ENCODE measurements around the gene YIF1A. TPM values are rescaled to one million over a fixed set of nuclear protein-coding genes. Genes with fewer than 3 reads are reported as not detected.

YIF1A gene
- total RNA-seq, 2 donors from 2014 or later, result 65.4 to 155 TPM

GRCh38 chr11:66331542-66332370 lies 42.8 kb upstream of the YIF1A start:
- H3K4me3 ChIP-seq, result no peak overlapping the region
- H3K27ac ChIP-seq, result no peak overlapping the region
- no peak for ATAC-seq (ENCODE audit: insufficient number of reproducible peaks, low FRiP score, low read depth)
- no peaks in the 10 kb centered on the region for H3K27me3 ChIP-seq (replicated peaks; ENCODE audit: insufficient read depth)
- no peak for DNase-seq (ENCODE audit: low spot score)
- TF ChIP-seq CTCF (IDR thresholded peaks at IDR 0.05), result no peak
- H3K36me3 ChIP-seq, result no peaks in the 10 kb centered on the region
- no peaks in the 10 kb centered on the region for H3K9me3 ChIP-seq
- H3K4me1 ChIP-seq (ENCODE audit: control insufficient read depth in 1 of 2, low read depth in 2 of 2), result peaks cover 12 to 25% of the 10 kb centered on the region in 2 donors

- no peak for DNase-seq (ENCODE audit: low spot score)
- ATAC-seq (ENCODE audit: insufficient number of reproducible peaks, low FRiP score, low read depth), result no peak
Observed at GRCh38 chr11:66330931-66331330, 42.0 kb upstream of the YIF1A start.

GRCh38 chr11:66329165-66329673 lies 40.3 kb upstream of the YIF1A start:
- DNase-seq (ENCODE audit: low spot score) (no peak), ATAC-seq (ENCODE audit: insufficient number of reproducible peaks, low FRiP score, low read depth) (no peak)
- Histone ChIP-seq H3K4me3 (no peak overlapping the region), H3K9me3 (no peaks in the 10 kb centered on the region), H3K4me1 (ENCODE audit: control insufficient read depth in 1 of 2, low read depth in 2 of 2) (peaks cover 0 to 12% of the 10 kb centered on the region in 2 donors), H3K27ac (no peak overlapping the region), H3K36me3 (no peaks in the 10 kb centered on the region), H3K27me3 (replicated peaks; ENCODE audit: insufficient read depth) (no peaks in the 10 kb centered on the region)
- TF ChIP-seq CTCF (IDR thresholded peaks at IDR 0.05), result no peak

More at GRCh38 chr11:66330931-66331330, 42.0 kb upstream of the YIF1A start:
- Histone ChIP-seq H3K4me3 (no peak overlapping the region), H3K9me3 (no peaks in the 10 kb centered on the region), H3K27me3 (replicated peaks; ENCODE audit: insufficient read depth) (no peaks in the 10 kb centered on the region), H3K27ac (no peak overlapping the region), H3K4me1 (ENCODE audit: control insufficient read depth in 1 of 2, low read depth in 2 of 2) (peaks cover 8 to 24% of the 10 kb centered on the region in 2 donors), H3K36me3 (no peaks in the 10 kb centered on the region)
- TF ChIP-seq CTCF (IDR thresholded peaks at IDR 0.05), result no peak

- Histone ChIP-seq H3K27me3 (replicated peaks; ENCODE audit: insufficient read depth) (no peaks in the 10 kb centered on the region), H3K36me3 (no peaks in the 10 kb centered on the region), H3K4me1 (ENCODE audit: control insufficient read depth in 1 of 2, low read depth in 2 of 2) (peaks cover 0 to 12% of the 10 kb centered on the region in 2 donors), H3K4me3 (peak overlapping the region; percentile 40), H3K27ac (no peak overlapping the region), H3K9me3 (no peaks in the 10 kb centered on the region)
- no peak for ATAC-seq (ENCODE audit: insufficient number of reproducible peaks, low FRiP score, low read depth)
- no peak for DNase-seq (ENCODE audit: low spot score)
- TF ChIP-seq CTCF (IDR thresholded peaks at IDR 0.05), result peak; percentile 93
Observed at GRCh38 chr11:66328302-66329144, 39.6 kb upstream of the YIF1A start.

- Histone ChIP-seq H3K9me3 (no peaks in the 10 kb centered on the region), H3K4me1 (ENCODE audit: control insufficient read depth in 1 of 2, low read depth in 2 of 2) (peaks cover 0 to 12% of the 10 kb centered on the region in 2 donors), H3K27ac (no peak overlapping the region), H3K4me3 (no peak overlapping the region), H3K27me3 (replicated peaks; ENCODE audit: insufficient read depth) (no peaks in the 10 kb centered on the region), H3K36me3 (no peaks in the 10 kb centered on the region)
- no peak for TF ChIP-seq CTCF (IDR thresholded peaks at IDR 0.05)
- DNase-seq (ENCODE audit: low spot score) (no peak), ATAC-seq (ENCODE audit: insufficient number of reproducible peaks, low FRiP score, low read depth) (no peak)
Observed at GRCh38 chr11:66328031-66328301, 39.0 kb upstream of the YIF1A start.
